ENCODE measurements around the gene FEN1. TPM values are rescaled to one million over a fixed set of nuclear protein-coding genes. Genes with fewer than 3 reads are reported as not detected.

FEN1 gene
- total RNA-seq, 4 donors from 2014 or later, result 11.4 to 38.1 (median 23.5) TPM

DNA sequence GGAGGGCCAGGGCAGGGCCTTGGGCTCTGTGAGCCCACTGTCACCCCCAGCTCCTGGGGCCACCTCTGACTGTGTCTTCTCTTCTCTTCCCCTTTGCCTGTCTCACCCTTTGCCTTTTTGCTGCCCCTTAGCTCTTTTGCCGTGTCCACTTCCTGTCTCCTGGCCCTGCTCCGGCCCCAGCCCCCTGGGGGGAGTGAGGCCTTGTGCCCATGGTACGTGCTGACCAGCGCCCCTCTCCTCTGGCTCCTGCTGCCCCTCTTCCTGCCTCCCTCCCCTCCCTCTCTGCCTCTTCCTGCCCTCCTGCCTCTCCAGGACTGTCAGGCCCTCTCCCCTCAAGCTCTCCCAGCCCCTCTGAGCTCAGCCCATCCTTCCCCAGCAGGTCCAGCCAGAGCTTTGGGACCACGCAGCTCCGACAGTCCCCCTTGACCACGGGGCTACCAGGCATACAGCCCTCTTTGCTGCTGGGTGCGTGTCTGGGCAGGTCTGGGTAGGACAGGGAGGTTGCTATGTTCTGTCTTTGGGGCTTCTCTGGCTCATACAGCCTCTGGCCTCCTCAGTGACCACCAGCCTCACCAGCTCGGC lies 12.0 kb upstream of the FEN1 start:
- intact Hi-C loops (cut with DNase I), result no loop called here
- no peak overlapping the region for H3K27ac ChIP-seq
- 63 to 71% methylated on average over 5 to 9 of the region's 9 CpGs for WGBS, 2 donors

DNA sequence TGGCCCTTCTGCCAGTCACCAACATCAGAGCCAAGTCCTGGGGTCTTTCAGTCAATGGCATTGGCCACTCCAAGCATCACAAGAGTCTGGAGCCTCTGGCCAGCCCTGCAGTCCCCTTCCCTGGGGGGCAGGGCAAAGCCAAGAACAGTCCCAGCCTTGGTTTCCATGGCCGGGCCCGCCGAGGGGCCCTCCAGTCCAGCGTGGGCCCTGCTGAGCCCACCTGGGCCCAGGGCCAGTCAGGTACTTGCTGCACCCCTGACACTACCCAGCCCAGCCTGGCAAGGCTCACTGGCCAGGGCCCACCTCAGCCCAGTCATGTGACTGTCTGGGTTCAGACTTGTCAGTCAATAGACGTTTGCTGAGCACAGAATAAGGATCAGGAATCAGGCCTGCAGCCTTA lies 11.1 kb upstream of the FEN1 start:
- intact Hi-C loops (cut with DNase I), result no loop called here
- WGBS, 2 donors, result no CpG with 5 or more reads among the region's 5 CpGs
- peaks cover 9 to 13% (median 9%) of the 10 kb centered on the region in 3 donors for H3K4me1 ChIP-seq
- no peak overlapping the region for H3K4me3 ChIP-seq
- no peaks in the 10 kb centered on the region for H3K27me3 ChIP-seq
- DNase-seq, result no peak
- H3K27ac ChIP-seq, result no peak overlapping the region
- H3K36me3 ChIP-seq, result peaks cover 0 to 44% (median 12%) of the 10 kb centered on the region in 3 donors
- TF ChIP-seq, protein P1, sequence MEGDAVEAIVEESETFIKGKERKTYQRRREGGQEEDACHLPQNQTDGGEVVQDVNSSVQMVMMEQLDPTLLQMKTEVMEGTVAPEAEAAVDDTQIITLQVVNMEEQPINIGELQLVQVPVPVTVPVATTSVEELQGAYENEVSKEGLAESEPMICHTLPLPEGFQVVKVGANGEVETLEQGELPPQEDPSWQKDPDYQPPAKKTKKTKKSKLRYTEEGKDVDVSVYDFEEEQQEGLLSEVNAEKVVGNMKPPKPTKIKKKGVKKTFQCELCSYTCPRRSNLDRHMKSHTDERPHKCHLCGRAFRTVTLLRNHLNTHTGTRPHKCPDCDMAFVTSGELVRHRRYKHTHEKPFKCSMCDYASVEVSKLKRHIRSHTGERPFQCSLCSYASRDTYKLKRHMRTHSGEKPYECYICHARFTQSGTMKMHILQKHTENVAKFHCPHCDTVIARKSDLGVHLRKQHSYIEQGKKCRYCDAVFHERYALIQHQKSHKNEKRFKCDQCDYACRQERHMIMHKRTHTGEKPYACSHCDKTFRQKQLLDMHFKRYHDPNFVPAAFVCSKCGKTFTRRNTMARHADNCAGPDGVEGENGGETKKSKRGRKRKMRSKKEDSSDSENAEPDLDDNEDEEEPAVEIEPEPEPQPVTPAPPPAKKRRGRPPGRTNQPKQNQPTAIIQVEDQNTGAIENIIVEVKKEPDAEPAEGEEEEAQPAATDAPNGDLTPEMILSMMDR (IDR thresholded peaks at IDR 0.05), result no peak
- TF ChIP-seq POLR2A (IDR thresholded peaks at IDR 0.05), result no peak
- H3K9me3 ChIP-seq, result no peaks in the 10 kb centered on the region

More for the DNA sequence above, 12.0 kb upstream of the FEN1 start:
- Histone ChIP-seq H3K9me3 (no peaks in the 10 kb centered on the region), H3K4me3 (no peak overlapping the region), H3K4me1 (peaks cover 9 to 14% (median 9%) of the 10 kb centered on the region in 3 donors), H3K27me3 (no peaks in the 10 kb centered on the region), H3K36me3 (peaks cover 0 to 35% (median 4%) of the 10 kb centered on the region in 3 donors)
- DNase-seq, result no peak
- TF ChIP-seq, protein P1 (IDR thresholded peaks at IDR 0.05), result no peak
- TF ChIP-seq POLR2A (IDR thresholded peaks at IDR 0.05), result no peak

DNA sequence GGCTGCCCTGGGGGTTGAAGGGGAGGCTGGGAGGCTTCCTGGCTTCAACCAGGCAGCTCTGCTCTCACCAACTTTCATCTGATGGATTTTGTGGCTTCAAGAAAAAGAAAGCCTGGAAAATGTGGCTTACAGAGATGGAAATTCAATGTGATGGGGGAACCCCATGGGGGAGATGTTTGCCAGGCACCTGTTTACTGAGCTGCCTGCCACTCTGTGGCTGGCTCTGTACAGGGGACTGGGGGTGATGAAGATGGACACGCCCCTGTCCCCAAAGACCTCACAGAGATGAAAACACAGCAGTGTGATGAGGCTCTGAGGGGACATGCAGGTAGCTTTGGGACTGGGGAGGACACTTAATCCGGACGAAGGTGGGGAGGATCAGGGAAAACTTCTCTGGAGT lies 10.4 kb upstream of the FEN1 start:
- no peak for DNase-seq
- Histone ChIP-seq H3K27ac (no peak overlapping the region), H3K4me1 (peaks cover 4 to 6% (median 5%) of the 10 kb centered on the region in 3 donors), H3K4me3 (no peak overlapping the region), H3K27me3 (no peaks in the 10 kb centered on the region), H3K9me3 (no peaks in the 10 kb centered on the region), H3K36me3 (peaks cover 0 to 52% (median 17%) of the 10 kb centered on the region in 3 donors)
- intact Hi-C loops (cut with DNase I), result no loop called here
- 85 to 93% methylated on average over 3 of the region's 3 CpGs for WGBS, 2 donors
- no peak for TF ChIP-seq POLR2A (IDR thresholded peaks at IDR 0.05)
- TF ChIP-seq, protein P1 (IDR thresholded peaks at IDR 0.05), result no peak

DNA sequence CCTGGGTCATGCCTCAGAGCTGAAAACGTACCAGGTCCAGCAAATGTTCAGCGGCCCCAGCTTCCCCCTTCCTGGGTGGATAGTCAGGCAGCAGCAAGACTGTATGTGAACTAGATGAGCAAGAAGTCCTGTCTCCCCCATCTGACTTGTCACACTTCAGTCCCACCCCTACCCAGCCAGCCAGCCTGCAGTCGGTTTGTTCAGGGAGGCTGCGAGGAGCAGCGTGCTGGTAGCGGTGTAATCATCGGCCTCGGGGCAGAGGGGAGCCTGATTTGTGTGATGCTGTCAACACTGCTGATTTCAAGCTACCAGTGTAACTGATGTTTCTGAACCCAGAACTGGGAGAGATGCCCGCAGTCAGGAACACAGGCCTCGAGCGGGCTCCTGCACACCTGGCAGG lies 9.9 kb upstream of the FEN1 start:
- 72 to 84% methylated on average over 7 to 9 of the region's 11 CpGs for WGBS, 2 donors
- H3K9me3 ChIP-seq, result no peaks in the 10 kb centered on the region
- peaks cover 0 to 57% (median 23%) of the 10 kb centered on the region in 3 donors for H3K36me3 ChIP-seq
- no peak for TF ChIP-seq POLR2A (IDR thresholded peaks at IDR 0.05)
- TF ChIP-seq, protein P1 (IDR thresholded peaks at IDR 0.05), result no peak
- H3K27ac ChIP-seq, result no peak overlapping the region
- no peak for DNase-seq
- H3K27me3 ChIP-seq, result no peaks in the 10 kb centered on the region
- intact Hi-C loops (cut with DNase I), result no loop called here
- no peak overlapping the region for H3K4me3 ChIP-seq
- H3K4me1 ChIP-seq, result peaks cover 0 to under 1% (median 0%) of the 10 kb centered on the region in 3 donors

DNA sequence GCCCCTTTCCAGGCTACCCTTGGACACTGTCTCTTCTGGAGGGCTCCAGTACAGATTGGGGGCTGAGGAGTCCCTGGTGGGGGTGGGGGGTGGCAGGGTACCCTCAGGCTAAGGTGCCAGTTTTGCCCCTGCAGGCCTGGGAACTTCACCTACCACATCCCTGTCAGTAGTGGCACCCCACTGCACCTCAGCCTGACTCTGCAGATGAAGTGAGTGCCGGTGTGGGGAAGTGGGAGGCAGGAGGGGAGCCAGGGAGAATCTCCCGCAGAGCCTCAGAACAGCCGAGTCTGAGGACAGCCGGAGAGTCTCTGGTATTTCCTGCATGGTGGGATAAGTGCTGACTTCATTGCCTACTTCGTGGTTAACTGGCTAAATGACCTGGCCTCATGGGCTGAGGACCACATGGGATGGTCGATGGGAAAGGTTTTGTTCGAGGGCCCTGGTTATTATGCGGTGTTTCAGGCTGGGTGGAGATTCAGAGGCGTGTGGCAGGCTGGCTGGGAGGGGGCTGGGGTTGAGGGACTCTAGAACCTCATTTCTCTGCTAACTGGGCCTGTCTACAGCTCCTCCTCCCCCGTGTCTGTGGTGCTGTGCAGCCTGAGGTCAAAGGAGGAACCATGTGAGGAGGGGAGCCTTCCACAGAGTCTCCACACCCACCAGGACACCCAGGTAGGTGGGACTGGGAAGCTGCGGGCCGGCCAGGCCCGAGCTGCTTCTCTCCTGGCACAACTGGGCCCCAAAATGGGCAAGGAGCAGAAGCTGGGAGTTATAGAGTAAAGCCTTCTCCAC lies 8.8 kb upstream of the FEN1 start:
- Histone ChIP-seq H3K4me3 (no peak overlapping the region), H3K4me1 (peaks cover 0 to 6% (median 0%) of the 10 kb centered on the region in 3 donors), H3K9me3 (no peaks in the 10 kb centered on the region), H3K36me3 (peaks cover 0 to 68% (median 31%) of the 10 kb centered on the region in 3 donors), H3K27ac (no peak overlapping the region), H3K27me3 (no peaks in the 10 kb centered on the region)
- WGBS, 2 donors, result 67 to 73% methylated on average over 5 to 8 of the region's 13 CpGs
- DNase-seq, result no peak
- intact Hi-C loops (cut with DNase I), result no loop called here
- TF ChIP-seq POLR2A (IDR thresholded peaks at IDR 0.05), result no peak
- TF ChIP-seq, protein P1 (IDR thresholded peaks at IDR 0.05), result no peak
